HG02852 (cell line): ENCODE data around the gene EHMT1.

Experiments used
- ATAC-seq: cut with Tn5 transposase; IDR thresholded peaks from one replicate; pipeline ENCODE4 v1.9.1; 2021; ENCODE audit warnings: mild to moderate bottlenecking, moderate library complexity; ENCODE audit not compliant: unreplicated experiment

Gene EHMT1

DNA sequence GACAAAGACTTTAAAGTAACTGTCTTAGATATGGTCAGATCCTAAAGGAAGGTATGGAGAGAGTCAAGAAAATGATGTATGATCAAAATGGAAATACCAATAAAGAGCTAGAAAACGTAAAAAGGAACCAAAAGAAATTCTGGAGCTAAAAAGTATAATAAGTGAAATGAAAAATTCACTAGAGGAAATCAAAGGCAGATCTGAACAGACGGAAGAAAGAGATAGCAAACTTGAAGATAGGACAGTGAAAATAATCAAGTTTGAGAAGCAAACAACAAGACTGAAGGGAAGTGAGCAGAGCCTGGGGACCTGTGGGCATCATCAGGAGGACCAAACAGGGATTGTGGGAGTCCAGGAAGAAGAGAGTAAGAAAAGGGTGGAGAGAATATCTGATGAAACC, 115.4 kb downstream of the EHMT1 start:
- ATAC-seq: no peak

DNA sequence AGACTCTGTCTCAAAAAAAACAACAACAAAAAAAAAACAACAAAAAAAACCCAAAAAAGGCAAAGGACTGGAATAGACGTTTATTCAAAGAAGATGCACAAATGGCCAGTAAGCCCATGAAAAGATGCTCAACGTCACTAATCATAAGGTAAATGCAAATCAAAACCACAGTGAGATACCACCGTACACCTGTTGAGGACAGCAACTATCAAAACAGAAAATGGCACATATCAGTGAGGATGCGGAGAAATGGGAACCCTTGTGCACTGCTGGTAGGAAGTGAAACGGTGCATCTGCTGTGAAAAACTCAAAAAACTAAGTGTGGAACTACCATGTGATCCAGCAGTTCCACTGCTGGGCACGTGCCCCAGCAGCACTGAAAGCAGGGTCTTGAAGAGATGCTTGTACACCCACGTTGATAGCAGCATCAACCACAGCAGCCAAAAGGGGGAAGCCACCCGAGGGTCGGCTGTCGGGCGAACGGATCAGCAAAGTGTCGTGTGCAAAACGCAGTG, 119.4 kb downstream of the EHMT1 start:
- ATAC-seq: peak; percentile 86

DNA sequence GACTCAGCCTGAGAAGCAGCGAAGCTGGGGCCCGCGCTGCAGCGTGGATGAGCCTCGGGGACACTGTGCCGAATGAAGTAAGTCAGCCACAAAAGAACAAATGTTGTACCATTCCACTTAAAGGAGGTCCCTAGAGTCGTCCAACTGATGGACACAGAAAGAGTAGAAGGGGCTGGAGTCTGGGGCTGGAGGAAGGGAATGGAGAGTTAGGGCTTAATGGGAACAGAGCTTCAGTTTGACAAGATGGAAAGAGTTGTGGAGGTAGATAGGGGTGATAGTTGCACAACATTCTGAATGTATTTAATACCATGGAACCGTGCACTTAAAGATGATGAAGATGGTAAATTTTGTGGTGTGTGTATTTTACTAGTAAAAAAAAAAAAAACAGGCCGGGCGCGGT, 119.9 kb downstream of the EHMT1 start:
- ATAC-seq: no peak

DNA sequence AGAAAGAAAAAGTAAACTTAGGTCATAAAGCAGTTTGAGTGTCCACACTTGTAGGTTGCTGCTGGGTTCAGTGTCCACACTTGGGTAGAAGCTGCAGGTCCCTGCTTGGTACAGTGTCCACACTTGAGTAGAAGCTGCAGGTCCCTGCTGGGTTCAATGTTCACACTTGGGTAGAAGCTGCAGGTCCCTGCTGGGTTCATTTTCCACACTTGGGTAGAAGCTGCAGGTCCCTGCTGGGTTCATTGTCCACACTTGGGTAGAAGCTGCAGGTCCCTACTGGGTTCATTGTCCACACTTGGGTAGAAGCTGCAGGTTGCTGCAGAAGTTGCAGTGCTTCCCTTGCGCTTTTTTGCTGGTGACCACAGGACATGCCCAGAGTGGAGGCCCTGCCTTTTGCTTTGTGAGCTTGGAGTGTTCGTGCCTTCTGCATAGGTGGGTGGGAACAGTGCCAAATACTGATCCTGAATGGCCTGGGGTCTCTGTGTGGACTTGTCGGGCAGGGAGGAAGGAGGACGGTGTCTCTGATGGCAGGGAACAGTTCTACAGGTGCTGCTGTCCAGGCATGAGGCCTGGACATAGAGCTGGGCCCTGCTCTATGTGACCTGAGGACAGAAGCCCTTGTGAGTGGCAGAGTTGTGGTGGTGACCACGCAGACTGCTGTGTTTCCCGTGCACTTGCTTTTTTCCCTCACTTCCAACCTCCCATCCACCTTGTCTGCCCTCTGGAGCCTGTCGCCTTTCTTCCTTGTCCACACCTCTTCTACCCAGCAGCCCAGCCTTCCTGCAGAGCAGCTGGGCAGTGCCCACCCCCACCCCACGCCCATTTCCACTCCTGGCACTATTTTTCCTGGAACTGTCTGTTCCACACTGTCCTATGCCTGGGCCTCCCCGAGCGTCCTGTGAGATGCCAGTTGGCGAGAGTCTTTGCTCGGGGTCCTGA, 120.8 kb downstream of the EHMT1 start:
- ATAC-seq: no peak

DNA sequence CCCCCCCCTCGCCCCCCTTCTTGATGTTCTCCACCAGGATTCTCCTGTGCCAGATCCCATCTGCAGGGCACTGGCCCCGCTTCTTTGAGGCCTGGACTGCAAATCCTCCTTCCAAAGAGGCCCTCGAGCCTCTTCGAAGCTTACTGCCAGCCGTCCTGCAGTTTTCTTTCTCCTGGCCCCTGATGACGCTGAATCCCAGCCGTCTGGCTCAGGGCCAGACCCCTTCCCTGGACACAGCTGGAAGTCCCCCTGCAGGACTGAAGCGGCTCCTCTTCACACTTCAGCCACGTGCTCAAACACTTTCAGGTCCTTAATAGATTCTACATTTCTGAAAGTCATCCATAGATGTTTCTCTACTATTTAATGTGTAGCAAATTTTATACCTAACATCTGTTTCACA, 121.5 kb downstream of the EHMT1 start:
- no peak for ATAC-seq

DNA sequence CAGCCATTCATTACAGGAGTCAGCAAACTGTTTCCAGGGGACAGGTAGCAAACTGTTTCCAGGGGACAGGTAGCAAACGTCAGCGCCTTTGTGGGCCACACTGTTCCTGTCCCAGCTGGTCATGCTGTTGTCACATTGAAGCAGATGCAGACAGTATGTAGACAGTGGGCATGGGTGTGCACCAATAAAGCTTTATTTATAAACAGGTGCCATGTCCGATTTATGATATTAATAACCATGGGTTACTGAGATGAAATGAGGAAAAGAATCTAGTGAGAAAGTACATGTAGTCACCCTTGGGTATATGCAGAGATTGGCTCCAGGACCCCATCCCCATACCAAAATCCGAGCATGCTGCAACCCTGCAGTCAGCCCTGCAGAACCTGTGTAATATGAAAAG, 122.5 kb downstream of the EHMT1 start:
- no peak for ATAC-seq

DNA sequence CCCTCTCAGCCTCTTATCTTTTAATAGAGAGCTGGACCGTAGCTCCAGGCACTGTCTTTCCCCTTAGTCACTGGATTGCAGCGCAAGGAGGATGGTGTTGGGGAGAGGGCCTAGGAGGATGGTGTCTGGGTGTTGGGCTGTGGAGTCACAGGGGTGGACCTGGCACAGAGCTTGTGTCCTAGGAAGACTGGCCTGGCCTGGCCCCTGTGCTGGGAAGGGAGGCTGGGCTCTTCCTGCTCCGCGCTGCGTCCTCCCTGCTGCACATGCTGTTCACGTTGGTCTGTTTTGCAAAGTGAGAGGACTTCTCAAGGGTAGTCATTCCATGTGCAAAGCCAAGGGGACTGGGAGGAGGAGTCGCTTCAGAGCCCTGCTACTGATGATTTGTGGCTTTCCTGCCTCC, 123.9 kb downstream of the EHMT1 start:
- ATAC-seq: no peak

DNA sequence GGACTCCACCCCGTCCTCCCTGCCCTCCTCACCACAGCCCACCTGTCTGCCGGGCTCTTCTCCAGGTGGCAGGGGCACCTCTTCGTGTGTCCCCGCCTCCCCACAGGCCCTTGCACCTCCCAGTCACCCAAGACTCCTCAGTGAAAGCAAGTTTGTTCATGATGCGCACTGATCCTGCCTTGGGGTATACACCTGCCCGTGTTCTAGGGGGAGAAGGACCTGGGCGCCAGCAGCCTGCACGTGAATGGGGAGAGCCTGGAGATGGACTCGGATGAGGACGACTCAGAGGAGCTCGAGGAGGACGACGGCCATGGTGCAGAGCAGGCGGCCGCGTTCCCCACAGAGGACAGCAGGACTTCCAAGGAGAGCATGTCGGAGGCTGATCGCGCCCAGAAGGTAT, 124.9 kb downstream of the EHMT1 start:
- no peak for ATAC-seq

DNA sequence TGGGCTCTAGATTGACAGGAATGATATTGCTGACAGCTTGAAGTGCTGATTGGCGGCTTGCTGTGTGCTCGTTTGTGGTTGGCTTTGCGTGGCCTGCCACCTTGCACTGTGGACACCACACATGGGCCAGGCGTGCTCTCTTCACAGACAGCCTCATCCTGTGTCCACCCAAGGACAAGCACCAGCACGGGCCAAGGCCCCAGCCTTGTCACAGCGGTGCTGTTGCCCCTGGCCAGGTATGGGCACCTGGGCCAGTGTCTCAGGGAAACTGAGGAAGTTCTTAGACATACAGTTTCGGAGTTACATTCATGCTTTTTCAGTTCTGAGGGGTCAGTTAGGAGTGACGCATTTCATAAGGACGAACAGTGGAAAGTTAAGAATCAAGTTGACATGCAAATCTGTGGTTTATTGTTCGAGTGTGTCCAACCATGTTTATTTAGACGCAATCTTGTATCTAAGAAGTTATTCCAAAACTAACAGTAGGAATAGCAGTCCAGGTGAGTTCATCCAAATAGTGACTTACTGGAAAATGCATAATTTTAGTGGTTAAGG, 125.9 kb downstream of the EHMT1 start:
- no peak for ATAC-seq

DNA sequence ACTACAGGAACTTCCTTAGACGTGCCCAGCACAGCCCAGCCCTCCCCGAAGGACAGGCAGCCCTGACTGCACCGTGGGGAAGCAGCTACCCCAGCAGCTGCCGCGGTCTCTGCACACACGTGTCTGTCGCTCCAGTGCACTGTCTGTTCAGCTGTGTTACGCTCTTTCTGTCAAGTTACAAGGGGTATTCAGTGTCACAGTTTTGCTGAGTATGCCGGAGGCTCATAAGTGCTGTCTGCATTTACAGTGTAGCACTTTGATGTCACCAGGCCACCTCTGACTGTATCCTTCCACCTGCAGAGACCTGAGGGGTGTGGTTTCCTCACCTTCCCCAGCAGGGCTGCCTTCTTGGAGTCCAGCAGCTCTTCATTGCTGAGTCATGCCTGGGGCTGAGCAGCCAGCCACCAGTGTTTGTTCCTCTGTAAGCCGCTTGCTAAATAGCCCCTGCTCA, 126.8 kb downstream of the EHMT1 start:
- ATAC-seq: peak; percentile 58

DNA sequence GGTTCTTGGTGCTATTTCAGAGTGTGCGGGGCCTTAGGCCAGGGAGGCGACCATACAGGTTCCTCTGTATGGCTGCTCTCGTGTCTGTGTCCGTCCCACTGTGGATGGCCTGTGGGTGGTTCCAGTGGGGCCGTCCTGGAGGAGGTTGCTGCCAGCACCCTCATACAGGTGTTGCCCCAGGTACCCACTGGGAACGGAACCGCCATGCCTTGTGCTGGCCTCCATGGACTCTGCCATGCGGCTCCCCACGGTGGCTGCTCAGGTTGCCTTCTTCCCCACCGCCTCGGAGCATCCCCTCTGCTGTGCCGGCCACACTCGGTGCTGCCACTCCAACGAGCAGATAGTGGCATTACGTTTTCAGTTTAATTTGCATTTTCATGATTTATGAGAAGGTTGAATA, 129.5 kb downstream of the EHMT1 start:
- ATAC-seq: no peak

DNA sequence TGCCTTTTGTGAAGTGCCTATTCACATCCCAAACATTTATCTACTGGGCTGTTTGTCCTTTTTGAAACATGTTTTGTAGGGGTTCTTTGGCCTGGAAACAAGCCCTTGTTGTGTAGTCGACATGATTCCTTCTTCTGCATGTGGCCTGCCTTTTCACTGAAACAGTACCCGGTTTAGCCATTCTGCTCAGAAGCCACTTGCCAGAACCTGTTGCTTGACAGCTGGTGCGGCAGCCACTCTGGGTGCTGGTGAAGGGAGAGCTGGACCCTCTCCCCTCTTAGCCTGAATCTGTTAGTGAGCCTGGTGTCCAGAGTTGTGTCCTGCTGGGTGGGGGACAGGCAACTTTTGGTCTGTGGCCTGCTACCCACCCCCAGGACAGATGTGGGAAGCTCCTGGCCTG, 129.9 kb downstream of the EHMT1 start:
- ATAC-seq: no peak

DNA sequence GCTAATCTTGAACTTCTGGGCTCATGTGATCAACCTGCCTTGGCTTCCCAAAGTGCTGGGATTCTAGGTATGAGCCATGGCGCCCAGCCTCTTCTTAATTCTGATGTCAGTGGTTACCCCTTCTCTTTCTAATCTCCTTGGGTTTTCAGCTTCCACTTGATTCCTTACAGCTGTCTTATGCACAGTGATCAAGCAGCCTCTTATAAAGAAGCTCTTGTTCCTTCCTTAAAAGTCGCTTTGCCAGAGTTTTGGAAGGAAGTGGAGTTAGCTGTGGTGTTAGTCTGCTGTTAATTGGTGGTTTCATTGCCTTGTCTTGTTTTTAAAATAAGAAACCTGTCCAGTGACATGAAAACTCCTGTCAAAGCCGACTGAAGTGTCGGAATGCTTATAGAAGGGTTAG, 130.7 kb downstream of the EHMT1 start:
- no peak for ATAC-seq

DNA sequence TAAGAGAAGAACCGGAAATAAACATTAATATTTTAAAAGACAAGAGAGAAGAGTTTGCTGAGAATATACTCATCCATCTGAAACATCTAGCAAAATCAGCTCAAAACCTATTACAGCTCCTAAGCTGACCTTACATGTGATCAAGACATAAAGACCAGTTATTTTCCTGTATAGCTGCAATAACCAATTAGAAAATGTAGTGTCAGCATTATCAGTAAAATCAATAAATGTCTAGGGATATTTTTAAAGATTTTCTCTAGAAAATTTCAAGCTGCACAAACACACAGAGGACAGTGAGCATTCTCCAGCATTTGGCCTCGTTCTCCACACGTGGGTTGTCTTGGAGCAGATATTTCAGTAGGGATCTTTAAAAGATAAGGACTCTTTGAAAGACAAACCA, 131.2 kb downstream of the EHMT1 start:
- ATAC-seq: no peak

DNA sequence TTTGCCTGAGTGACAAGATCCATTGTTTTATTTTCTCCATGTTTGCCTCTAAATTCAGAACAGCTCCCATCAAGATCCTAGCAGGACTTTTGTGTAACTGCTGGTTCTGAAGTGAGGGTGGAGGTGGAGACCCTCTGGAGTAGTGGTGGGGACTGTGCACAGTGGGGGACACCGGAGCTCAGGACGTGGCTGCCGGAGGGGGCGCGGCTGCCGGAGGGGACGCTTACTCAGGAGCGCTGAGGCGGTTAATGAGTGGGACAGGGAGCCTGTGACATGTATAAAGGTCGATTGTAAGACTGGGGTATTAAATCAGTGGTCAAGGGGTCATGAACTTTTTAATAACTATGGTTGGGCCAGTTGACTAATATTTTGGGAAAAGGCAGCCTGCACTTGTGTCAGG, 131.8 kb downstream of the EHMT1 start:
- ATAC-seq: no peak

DNA sequence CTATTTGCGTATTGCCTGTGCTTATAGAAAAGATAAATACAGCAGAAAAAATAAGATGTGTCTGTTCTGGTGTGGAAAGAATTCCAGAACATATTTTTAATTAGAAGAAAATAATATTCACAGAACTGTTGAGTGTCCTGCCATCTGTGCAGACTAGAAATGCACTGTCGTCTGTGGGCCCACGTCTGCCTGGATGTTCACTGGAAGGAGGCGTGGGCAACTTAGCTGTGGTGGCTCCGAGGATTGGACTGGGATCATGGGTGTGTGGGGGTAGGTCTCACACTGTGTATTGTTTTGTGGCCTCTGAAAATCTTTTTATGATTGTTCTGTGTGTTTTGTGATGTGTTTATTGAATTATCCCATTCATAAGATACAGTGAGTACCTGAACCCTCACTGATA, 132.8 kb downstream of the EHMT1 start:
- ATAC-seq: no peak

DNA sequence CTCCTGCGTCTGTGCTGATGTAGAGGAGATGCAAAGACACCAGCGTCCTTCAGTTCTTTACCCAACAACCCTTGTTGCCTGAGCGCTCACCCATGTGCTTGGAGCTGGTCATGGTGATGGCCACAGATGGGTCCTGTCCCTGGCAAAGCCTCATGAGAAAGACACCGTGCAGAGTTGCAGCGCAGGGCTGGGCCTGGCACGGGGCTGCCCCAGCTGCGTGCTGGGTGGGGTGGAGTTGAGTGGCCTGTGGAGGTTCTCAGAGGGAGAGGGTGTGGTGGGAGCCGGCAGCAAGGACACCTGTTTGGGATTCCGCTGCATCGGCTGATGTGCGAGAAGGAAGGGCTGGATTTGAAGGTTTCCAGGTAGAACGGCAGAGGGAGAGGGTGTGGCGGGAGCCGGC, 133.6 kb downstream of the EHMT1 start:
- ATAC-seq: no peak

DNA sequence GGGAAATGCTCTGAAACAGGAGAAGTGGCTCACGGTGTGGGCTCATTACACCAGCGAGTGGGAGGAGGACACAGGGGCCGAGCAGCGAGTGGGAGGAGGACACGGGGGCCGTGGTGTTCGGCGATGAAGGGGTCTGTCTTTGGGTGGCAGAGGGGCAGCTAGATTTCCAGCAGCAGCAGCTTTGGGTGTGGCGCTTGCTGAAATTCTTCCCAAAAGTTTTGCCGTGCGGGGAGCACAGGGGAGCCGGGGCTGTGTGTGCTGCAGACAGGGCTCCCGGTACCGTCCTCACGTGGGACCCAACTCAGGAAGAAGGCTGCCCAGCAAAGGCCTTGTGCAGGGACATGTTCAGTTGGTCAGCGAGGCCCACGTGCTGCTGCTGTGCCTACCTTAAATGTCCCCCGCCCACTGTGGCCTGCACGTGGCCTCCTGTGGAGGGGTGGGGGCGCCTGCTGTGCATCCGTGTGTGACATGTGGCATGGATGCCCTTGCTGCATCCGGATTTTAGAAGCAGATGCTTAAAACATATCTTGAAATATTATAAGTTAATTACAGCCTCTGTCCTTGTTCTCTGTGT, 134.5 kb downstream of the EHMT1 start:
- no peak for ATAC-seq

DNA sequence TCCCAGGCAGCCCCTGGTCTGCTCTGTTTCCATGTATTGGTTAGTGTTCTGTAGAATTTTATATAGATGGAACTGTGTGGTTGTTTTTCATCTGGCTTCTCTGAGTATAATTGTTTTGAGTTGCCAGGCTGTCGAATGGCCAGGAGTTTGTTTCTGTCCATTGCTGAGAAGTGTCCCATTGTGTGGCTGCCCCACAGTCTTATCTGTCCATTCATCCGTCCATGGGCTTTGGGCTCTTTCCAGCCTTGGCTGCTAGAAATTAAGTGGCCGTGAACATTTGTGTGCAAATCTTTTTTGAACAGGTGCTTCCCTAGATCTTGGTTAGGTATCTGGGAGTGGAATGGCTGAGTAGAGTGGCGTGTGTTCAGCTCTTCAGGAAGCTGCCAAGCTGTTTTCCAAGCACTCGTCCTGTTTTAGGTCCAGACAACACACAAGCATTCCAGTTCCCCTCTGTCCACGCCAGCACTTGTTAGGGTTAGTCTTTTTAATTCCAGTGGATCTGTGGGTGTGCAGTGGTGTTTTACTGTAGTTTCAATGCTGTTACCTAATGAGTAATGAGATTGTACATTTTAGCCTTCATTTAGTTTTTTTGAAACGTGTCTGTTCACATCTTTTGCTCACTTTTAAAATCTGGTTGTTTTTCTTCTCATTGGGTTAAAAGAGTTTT, 136.6 kb downstream of the EHMT1 start:
- ATAC-seq: no peak

DNA sequence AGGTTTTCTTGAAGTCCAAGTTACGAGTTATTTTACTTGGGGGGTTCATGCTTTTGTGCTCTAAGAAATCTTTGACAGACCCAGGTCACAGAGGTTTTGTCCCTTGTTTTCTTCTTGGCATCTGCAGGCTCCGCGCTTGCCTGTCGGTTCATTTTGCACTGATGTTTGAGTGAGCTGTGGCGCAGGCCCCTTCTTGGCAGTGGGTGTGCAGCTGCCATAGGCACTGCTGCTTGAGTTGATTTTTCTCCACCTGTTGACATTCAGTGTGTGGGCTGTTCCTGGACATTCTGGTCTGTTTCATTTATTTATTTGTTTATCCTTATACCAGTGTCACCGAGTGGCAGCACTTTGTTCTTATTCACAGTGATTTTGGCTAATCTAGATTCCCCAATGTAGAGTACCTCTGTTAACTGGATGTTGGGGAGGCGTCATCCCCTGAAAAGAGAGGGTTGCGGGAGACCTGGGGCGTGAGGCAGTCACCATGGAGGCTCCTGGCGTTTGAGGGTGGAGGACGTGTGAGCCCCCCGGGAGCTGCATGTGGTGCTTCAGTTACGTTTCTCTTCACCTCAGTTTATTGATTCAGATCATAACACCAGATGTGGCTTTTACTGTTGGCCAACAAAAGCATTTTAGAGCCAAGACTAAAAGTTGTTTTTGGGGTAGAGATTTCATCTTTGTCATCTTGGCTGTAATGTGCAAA, 137.4 kb downstream of the EHMT1 start:
- ATAC-seq: no peak

DNA sequence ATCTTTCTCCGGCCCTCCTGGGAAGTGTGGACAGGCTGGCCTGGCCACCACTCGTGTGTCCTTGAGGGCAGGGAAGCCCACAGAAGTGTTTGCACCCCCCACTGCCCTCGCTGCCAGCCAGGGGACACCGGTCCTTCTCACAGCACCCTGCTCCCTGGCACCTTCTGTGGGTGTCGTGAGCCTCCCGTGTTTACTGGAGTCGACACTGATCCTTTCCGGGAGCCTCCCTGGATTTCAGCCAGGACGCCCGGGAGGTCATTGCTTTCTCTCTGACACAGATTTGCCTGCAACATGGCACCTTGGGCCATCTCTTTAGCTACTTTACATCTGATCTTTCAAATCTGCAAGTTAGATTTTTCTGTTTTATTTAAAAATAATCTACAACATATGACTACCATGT, 138.3 kb downstream of the EHMT1 start:
- ATAC-seq: no peak
